GM18499 (cell line): Measurements from ENCODE around the gene DNHD1.
A peak's percentile ranks its signal among the peaks of the same experiment; 100 is the strongest.
"Not testable (repeated sequence)": the region's sequence is repeated elsewhere in the genome, so short reads cannot be mapped to it uniquely, and the experiment has no call there.

Experiments
- ATAC-seq: cut with Tn5 transposase; IDR thresholded peaks from one replicate; pipeline ENCODE4 v1.9.1; 2021; ENCODE audit warnings: moderate number of reproducible peaks; ENCODE audit not compliant: insufficient read depth, unreplicated experiment

DNHD1 gene

DNA sequence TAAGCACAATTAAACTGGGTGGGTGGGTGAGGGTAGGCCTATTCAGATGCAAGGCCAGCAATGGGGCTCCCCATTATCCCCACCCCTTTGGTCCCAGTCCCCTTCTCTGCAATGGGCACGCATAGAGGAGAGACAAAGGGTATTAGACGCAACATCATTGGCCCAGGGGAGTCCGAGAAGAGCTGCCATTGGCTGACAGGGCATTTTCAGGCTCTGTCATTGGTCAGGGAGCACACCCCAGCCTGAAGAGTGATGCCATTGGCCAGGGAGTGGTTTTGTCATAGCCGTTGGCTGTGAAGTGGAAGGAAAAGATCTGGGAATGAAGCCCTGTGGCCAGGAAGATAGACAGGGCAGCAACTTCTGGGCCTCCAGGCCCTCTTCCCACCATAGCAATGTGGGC, 20.5 kb upstream of the DNHD1 start:
- no peak for ATAC-seq

DNA sequence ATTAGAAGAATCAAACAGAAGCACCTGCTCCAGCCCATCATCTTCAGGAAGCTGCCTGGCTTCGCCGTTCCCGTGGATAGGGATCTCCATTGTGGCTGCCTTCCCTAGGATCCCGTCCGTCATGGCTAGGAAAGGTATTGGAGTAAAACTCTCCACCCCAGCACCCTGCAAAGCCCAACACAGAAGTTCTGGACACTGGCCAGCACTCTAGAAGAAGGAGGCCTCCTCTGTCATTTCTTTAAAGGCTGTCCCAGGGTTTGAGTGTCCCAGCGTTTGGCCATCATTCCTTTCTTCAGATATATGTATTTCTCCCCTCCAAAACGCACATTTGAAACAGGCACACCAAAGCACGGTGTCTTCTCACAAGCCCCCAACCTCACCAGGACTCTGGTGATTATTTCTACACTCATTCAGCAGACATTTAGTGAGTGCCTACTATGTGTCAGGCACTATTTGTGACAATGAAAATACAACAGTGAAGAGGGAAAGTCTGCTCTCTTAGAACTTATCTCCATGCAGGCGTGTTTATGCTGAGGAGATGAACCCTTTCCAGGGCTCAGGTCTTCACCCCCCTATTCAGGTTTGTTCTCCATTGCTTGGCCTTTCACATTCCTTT, 16.7 kb upstream of the DNHD1 start:
- no peak for ATAC-seq

DNA sequence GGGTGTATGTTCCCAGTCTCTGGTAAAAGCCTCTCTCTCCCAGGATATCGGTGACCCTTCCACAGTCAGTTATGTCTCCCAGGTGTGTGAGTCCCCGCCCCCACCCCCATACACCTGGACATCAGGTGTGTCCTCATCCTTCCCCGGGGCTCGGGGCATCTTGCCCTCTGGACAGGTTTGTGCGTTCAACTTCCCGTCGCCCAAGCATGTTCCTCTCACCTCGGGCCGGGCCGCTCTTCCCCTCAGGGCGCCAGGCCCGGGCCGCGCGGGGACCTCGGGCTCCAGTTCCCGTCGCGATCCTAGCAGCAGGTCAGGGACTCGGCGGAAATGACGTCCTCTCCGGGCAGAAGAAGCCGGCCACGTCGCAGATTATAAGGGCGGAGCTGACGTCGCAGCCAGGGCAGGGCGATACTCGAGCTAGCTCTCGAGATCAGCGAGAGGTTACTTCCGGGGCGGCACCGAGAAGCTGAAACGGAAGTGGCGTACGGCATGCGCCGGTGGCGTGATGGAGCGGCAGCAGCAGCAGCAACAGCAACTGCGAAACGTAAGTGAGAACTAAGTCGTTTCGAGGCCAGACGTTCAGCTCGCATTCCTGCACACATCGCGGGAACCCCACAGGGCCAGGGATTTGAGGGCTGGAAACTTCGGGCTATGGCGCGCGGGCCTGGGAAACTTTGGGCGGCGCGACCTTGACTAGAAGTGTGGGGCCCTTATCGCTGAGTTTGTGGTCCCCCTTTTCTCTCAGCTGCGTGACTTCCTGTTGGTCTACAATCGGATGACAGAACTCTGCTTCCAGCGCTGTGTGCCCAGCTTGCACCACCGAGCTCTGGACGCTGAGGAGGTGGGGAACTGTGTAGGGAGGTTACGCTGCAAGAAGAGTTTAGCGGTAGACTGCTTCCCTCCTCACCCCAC, 15.8 kb upstream of the DNHD1 start, which contains the start of the genes ARFIP2 and TIMM10B:
ARFIP2 (minus strand) TSS at position 320 of the 912 bp plus-strand sequence. CDS start 910 bp downstream, outside the sequence.
TIMM10B (plus strand) TSS at position 490 of the 912 bp plus-strand sequence; CDS start at position 506, 16 bp downstream.
- peak; percentile 95 for ATAC-seq

DNA sequence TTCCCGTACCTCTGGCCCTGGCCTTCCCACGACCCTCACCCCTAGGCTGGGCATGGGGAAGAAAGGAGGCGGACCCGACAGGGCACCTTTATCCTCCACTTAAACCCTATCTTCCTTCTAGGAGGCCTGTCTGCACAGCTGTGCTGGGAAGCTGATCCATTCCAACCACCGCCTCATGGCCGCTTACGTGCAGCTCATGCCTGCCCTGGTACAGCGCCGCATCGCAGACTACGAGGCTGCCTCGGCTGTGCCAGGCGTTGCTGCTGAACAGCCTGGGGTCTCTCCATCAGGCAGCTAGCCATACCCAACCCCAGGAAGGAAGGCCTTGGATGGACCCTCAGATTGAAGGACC, 15.2 kb upstream of the DNHD1 start:
- ATAC-seq: no peak

DNA sequence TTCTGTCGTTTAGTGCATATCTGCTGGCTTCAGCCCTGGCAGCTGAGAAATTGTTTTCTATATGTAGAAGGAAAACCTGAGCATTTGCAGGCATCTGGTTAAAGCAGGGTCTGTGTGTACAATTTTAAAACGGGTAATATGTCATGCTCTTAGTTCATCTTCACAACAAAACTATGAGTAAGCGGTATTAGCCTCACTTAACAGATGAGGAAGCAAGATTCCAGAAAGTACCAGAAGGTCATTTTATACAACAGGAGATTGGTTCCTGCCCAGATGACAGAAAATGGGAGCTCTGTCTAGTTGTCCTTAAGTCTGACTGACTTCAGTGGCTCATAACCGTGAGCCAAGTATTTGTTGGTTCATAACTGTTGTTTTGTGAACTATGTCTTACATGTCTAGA, 14.6 kb upstream of the DNHD1 start:
- ATAC-seq: no peak

- no peak for ATAC-seq
Measured at GRCh38 chr11:6483015-6483414, 14.1 kb upstream of the DNHD1 start.

GRCh38 chr11:6485661-6486060, 11.4 kb upstream of the DNHD1 start:
- no peak for ATAC-seq

- ATAC-seq: no peak
Measured at GRCh38 chr11:6486256-6486655, 10.8 kb upstream of the DNHD1 start.

- ATAC-seq: no peak
Measured at GRCh38 chr11:6486938-6487337, 10.1 kb upstream of the DNHD1 start.

GRCh38 chr11:6488342-6488741, 8.7 kb upstream of the DNHD1 start:
- ATAC-seq: no peak

- ATAC-seq: no peak
Measured at GRCh38 chr11:6488821-6489220, 8.3 kb upstream of the DNHD1 start.

- no peak for ATAC-seq
Measured at GRCh38 chr11:6489306-6489705, 7.8 kb upstream of the DNHD1 start.

GRCh38 chr11:6498121-6498520, 1.0 kb downstream of the DNHD1 start:
- no peak for ATAC-seq

DNA sequence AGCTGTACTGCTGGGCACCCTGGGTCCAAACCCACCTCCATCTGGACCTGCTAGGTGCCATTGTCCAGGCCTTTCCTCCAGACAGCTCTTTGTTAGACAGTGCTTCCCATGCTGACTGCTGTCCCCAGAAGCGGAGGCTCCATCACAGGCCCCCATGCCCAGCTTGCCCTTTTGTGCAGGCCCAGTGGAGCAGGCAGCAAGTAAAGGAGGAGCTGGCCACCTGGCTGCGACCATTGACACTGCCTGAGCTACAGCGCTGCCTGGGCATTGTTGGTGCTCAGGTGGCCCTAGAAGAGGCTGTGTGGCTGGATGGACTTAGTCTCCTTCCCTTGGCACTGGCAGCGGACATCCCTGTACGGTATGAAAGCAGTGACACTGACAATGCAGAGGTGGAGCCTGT, 1.5 kb downstream of the DNHD1 start:
- no peak for ATAC-seq

GRCh38 chr11:6502382-6502781, 5.3 kb downstream of the DNHD1 start:
- no peak for ATAC-seq

- no peak for ATAC-seq
Measured at GRCh38 chr11:6504166-6504565, 7.1 kb downstream of the DNHD1 start.

DNA sequence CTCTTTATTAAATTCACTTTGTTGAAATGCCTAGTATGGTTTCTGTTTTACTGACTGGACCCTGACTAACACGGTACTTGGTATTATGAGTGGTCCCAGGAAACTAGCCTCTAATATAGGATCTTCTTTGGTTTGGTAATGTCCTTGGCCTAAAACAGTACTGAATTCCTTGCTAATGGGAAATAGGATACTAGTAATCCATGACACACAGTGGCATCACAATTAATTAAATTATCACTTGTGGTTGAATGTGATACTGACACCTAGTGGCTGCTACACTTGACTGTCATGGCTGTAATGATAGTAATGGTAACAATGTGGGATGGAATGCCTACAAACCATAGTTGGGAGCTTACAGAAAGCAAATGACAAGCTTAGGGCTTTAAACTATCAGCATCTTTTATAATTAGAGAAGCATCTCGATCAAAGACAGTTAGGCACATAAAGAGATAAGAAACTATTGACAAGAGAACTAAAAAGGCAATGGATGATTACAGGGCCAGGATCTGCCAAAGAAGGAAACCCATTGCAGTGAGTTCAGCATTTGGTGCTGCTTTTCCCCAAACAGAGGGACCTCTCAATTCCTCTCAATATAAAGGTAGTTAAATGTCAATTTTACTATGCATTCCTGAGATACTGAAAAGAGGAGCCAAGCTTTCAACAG, 8.6 kb downstream of the DNHD1 start:
- ATAC-seq: no peak

- no peak for ATAC-seq
Measured at GRCh38 chr11:6516865-6517264, 19.8 kb downstream of the DNHD1 start.

GRCh38 chr11:6520265-6520664, 23.2 kb downstream of the DNHD1 start:
- ATAC-seq: no peak

DNA sequence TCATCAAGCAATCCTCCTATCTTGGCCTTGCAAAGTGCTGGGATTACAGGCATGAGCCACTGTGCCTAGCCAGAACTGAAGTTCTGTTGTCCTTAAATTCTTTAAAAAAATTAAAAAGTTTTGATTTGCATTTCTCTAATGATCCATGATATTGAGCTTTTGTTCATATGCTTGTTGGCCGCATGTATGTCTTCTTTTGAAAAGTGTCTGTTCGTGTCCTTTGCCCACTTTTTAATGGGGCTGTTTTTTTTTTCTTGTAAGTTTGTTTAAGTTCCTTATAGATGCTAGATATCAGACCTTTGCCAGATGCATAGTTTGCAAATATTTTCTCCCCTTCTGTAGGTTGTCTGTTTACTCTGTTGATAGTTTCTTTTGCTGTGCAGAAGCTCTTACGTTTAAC, 24.9 kb downstream of the DNHD1 start:
- not testable (repeated sequence) for ATAC-seq

DNA sequence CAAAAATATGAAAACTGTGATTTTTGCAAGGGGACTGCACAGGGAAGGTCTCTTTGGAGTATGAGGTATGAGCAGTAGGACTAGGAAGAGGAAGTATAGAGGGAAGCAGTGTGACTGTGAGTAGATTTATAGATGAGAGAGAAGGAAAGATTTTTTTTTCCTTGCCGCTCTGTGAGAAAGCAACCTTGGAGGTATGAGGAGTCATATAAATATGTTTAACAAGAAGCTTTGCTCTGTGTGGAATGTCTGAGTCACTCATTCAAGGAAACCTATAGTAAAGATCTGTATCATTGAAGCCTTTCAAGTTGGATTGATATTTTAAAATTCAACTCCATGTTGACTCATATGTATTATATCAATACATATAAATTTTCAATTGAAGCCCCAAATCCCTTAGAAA, 26.2 kb downstream of the DNHD1 start:
- ATAC-seq: no peak
